Skeletal muscle tissue (tissue), 4 donors: Measurements from ENCODE around the gene POM121C. TPM values are rescaled to one million over a fixed set of nuclear protein-coding genes. Genes with fewer than 3 reads are reported as not detected.
"Not testable (repeated sequence)": the region's sequence is repeated elsewhere in the genome, so short reads cannot be mapped to it uniquely, and the experiment has no call there.

Experiments
- H3K27ac ChIP-seq: one replicate; pipeline ENCODE4 v1.7.0; 2013; ENCODE audit warnings: mild to moderate bottlenecking, low read depth, low read length, inconsistent platforms
- H3K27me3 ChIP-seq, 3 donors: one replicate each; pipeline ENCODE4 v1.7.0; 2013; ENCODE audit warnings: low read length in 3 of 3; ENCODE audit not compliant: control insufficient read depth in 3 of 3, insufficient read depth in 3 of 3
- H3K36me3 ChIP-seq, 3 donors: one replicate each; pipeline ENCODE4 v1.7.0; 2013; ENCODE audit warnings: low read length in 3 of 3; ENCODE audit not compliant: control insufficient read depth in 3 of 3, insufficient read depth in 3 of 3
- H3K4me1 ChIP-seq, 3 donors: one replicate each; pipeline ENCODE4 v1.7.0; 2013; ENCODE audit warnings: low read length in 3 of 3, mild to moderate bottlenecking in 3 of 3; ENCODE audit not compliant: control insufficient read depth in 3 of 3, insufficient read depth in 3 of 3
- H3K4me3 ChIP-seq, 3 donors: one replicate each; pipeline ENCODE4 v1.7.0; 2013; ENCODE audit warnings: low read length in 3 of 3
- H3K9ac ChIP-seq, 3 donors: one replicate each; pipeline ENCODE4 v1.7.0; 2013; ENCODE audit warnings: low read length in 3 of 3, mild to moderate bottlenecking in 3 of 3, moderate library complexity in 2 of 3, low read depth in 1 of 3
- H3K9me3 ChIP-seq, 3 donors: one replicate each; pipeline ENCODE4 v1.7.0; 2013; ENCODE audit warnings: low read length in 3 of 3; ENCODE audit not compliant: control insufficient read depth in 3 of 3
- total RNA-seq: library from RNA; depleted of rRNA; stranded (reverse); fragments of >200 nt; gene quantifications from one replicate; pipeline ENCODE4 v1.2.3, GENCODE V29; 2014
- donor health status: Osteomylitis.

POM121C gene
- total RNA-seq, 1 donor from 2014 or later: 9.4 TPM

DNA sequence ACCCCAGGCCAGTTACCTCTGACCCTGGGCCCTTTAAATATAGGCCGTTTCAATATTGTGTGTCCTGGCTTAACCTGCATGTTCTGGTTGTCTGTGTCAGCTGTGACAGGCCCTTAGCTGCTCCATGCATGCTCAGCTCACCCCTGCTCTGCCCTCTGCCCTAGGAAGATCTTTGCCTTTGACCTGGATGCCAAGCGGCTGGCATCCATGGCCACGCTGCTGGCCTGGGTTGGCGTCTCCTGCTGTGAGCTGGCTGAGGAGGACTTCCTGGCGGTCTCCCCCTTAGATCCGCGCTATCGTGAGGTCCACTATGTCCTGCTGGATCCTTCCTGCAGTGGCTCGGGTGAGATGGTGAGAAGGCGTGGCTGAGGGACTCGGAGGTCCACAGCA, 70.7 kb downstream of the POM121C start:
- not testable (repeated sequence) for H3K4me3 ChIP-seq, H3K4me1 ChIP-seq, H3K9ac ChIP-seq, H3K9me3 ChIP-seq, H3K27ac ChIP-seq, H3K27me3 ChIP-seq, H3K36me3 ChIP-seq

DNA sequence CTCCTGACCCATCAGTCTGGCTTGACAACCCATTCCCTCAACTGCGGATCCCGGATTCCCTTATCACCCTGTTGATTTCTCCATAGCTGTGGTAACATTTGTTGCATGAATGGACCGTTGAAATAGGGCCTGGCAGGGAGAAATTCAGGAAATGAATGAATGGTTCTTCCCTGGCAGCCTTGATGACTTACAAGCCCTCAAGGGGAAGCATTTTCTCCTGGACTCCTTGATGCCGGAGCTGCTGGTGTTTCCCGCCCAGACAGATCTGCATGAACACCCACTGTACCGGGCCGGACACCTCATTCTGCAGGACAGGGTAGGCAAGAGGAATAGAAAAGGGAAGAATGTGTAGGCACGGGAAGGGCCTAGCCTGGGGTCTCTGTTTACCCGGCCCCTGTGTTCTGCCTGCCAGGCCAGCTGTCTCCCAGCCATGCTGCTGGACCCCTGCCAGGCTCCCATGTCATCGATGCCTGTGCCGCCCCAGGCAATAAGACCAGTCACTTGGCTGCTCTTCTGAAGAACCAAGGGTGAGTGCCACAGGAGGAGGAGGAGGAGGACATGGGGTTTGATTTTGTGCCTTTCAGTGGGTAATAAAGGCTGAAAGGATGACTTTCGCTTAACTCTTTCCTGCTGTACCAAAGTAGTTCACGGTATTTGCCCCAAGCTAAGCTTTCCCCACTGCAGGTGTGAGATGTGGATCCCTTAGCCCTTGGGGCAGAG, 71.2 kb downstream of the POM121C start:
- H3K27me3 ChIP-seq, H3K4me1 ChIP-seq, H3K9ac ChIP-seq, H3K27ac ChIP-seq, H3K4me3 ChIP-seq, H3K9me3 ChIP-seq, H3K36me3 ChIP-seq: not testable (repeated sequence)

DNA sequence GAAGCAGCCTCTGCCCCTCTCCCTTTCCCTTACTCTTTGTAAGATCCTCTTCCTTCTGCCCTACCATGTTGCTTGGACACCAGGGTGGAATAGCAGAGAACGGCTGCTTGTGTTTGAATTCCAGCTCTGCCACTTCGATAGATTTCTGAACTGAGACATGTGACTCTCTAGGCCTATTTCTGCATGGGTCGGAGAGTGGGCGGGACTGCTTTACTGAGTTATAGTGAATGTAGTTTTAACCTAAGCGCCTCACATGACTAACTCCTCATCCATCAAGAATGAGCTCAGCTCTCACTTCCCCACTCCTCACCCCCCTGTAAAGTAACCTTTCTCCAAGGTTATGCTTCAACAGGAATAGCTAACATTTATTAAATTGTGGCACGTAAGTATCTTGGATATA, 71.9 kb downstream of the POM121C start:
- H3K9ac ChIP-seq, H3K27ac ChIP-seq, H3K4me1 ChIP-seq, H3K36me3 ChIP-seq, H3K4me3 ChIP-seq, H3K27me3 ChIP-seq, H3K9me3 ChIP-seq: not testable (repeated sequence)

DNA sequence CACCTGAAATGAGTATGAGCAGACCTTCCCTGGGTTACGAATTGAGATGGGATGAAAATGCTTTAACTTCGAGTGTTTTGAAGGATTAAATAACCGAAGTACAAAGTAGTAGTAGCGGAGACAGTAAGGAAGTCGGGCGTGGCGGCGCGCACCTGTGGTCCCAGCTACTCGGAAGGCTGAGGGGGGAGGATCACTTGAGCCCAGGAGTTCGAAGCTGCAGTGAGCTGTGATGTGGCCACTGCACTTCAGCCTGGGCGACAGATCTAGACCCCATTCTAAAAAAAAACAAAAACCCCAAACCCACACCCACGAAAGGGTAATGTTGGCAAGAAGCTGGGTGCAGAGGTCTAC, 75.3 kb downstream of the POM121C start:
- not testable (repeated sequence) for H3K9ac ChIP-seq, H3K27ac ChIP-seq, H3K4me3 ChIP-seq

DNA sequence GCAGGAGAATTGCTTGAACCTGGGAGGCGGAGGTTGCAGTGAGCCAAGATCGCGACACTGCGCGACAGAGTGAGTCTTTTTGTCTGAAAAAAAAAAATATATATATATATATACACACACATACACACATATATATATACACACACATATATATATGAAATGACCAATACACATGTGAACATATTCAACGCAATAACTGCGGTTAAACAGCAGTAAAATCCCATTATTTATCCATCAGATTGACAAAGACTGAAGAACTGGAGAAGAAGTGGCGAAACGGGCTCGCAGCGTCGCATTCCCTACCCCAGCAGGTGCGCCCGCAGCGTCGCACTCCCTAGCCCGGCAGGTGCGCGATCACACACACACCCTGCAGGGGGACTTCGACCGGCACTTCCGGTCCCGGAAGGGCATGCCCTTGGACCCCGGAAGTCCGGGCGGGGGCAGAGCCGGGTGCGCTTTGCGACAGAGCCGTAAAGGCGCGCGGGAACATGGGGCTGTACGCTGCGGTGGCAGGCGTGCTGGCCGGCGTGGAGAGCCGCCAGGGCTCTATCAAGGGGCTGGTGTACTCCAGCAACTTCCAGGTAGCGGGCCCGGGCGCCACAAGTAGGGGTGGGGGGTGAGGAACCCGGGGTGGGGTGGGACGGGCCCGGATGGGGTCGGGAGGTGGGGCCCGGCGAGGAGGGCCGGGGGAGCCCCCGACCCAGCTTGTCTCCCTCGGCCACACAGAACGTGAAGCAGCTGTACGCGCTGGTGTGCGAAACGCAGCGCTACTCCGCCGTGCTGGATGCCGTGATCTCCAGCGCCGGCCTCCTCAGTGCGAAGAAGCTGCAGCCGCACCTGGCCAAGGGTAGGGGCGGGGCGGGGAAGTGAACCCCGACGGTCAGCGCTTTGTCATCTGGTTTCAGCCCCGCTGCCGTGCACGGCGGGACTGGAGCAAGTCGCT, 75.9 kb downstream of the POM121C start:
- not testable (repeated sequence) for H3K4me1 ChIP-seq, H3K27me3 ChIP-seq, H3K4me3 ChIP-seq, H3K27ac ChIP-seq, H3K9ac ChIP-seq, H3K36me3 ChIP-seq, H3K9me3 ChIP-seq

More for the DNA sequence above, 75.3 kb downstream of the POM121C start:
- not testable (repeated sequence) for H3K27me3 ChIP-seq, H3K36me3 ChIP-seq, H3K9me3 ChIP-seq, H3K4me1 ChIP-seq

DNA sequence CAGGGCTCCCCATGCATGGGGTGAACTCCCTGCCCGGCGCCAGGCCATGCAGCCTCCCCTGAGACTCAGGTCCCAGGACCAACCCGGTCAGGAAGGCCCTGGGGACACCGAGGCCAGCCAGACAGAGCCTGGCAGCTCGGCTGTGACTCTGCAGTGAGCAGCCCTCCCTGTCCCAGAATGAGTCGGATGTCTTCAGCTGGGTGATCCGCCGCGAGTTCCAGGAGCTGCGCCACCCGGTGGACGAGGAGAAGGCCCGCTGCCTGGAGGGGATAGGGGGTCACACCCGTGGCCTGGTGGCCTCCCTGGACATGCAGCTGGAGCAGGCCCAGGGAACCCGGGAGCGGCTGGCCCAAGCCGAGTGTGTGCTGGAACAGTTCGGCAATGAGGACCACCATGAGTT, 81.4 kb downstream of the POM121C start:
- not testable (repeated sequence) for H3K27me3 ChIP-seq, H3K9me3 ChIP-seq, H3K4me1 ChIP-seq, H3K27ac ChIP-seq, H3K4me3 ChIP-seq, H3K36me3 ChIP-seq, H3K9ac ChIP-seq

DNA sequence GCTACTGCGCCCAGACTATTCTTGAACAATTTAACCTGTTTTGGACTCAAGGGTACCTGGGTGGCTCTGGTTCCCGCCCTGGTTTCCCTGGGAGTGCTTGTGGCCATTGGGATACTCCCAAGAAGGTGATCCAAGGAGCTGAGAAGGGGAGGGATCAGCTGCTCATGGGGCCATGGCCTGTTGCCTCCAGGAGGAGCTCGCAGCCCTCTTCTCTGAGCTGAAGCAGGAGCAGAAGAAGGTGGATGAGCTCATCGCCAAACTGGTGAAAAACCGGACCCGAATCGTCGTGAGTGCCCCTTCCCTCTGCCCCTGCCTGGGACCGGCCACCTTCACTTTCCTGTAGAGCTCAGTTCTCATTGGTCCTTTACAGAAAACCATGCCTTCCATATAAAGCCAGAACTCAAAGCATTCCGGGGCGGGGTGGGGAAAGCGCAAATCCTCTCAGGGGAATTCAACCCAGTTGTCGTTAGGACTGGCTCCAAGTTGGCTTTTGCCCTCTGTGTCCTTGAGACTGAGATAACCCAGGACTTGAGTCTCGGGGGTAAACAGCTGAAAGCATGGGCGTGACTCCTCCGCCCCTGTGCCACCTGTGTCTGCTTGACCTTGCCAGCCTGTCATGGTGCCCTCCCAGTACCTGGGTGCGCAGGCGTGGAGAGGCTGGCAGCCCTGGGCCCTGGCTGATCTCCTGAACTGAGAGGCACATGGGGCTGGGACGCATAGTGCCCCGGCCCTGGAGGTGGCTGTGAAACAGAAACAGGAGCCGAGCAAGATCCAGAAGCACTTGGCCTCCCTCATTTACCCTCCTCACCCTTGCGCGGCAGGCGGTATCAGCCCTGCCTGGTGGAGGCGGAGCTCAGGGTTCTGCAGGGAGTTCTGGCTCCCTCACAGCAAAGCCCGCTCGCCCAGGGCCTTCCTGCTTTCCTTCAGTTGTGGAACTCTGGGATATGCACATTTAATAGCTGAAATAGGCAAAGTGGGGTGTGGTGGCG, 82.3 kb downstream of the POM121C start:
- H3K36me3 ChIP-seq, H3K4me1 ChIP-seq, H3K9ac ChIP-seq, H3K27me3 ChIP-seq, H3K4me3 ChIP-seq, H3K27ac ChIP-seq, H3K9me3 ChIP-seq: not testable (repeated sequence)

DNA sequence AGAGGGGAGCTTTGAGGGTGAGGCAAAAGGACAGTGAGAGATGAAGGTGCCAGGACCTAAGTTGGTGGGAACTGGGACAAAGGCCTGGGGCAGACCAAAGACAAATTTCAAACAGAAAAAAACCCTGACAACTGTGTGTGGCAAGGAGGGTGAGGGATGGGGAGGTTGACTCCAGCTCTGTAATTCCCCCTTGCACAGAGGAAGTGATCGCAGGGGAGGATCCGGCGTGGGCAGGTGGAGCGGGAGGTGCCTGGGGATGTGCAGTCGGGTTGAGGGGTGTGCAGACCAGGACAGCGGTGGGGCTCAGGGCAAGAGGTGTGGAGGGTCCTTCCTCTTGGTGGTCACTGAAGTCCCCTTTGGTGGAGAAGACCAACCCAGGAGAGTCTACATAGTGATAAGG, 85.5 kb downstream of the POM121C start:
- not testable (repeated sequence) for H3K9me3 ChIP-seq, H3K27ac ChIP-seq, H3K4me3 ChIP-seq, H3K9ac ChIP-seq, H3K36me3 ChIP-seq, H3K27me3 ChIP-seq, H3K4me1 ChIP-seq

DNA sequence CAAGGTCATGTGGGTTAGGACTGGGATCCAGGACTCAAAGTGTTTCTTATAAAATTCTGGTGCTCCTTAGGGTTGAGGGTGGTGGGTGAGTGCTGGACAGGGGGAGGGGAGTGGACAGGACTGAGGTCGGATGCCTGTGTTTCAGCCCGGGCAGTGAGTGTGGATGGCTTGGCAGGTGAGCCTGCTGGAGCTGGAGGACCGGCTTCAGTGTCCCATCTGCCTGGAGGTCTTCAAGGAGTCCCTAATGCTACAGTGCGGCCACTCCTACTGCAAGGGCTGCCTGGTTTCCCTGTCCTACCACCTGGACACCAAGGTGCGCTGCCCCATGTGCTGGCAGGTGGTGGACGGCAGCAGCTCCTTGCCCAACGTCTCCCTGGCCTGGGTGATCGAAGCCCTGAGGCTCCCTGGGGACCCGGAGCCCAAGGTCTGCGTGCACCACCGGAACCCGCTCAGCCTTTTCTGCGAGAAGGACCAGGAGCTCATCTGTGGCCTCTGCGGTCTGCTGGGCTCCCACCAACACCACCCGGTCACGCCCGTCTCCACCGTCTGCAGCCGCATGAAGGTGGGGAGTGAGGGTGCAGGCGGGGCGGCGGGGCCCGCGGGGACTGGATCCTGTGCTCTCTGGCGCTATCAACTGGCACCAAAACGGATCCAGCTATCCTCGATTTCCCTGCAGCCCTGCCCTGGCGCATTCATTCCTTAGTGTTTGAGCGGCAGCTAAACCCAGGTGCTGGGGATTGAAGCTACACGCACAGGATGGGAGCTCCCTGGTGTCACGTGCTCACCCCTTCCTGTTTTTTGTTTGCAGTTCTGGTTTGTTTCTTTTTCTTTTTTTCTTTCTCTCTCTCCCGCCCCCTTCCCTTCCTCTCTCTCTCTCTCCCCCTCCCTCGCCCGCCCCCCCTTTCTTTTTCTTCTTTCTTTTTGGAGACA, 87.1 kb downstream of the POM121C start:
- not testable (repeated sequence) for H3K27ac ChIP-seq, H3K4me1 ChIP-seq, H3K36me3 ChIP-seq

More for the DNA sequence above, 87.1 kb downstream of the POM121C start:
- not testable (repeated sequence) for H3K4me3 ChIP-seq, H3K9ac ChIP-seq, H3K9me3 ChIP-seq, H3K27me3 ChIP-seq
